ENCODE data around the gene GAS7.
"Not testable (repeated sequence)": the region's sequence is repeated elsewhere in the genome, so short reads cannot be mapped to it uniquely, and the experiment has no call there.

GAS7 gene

DNA sequence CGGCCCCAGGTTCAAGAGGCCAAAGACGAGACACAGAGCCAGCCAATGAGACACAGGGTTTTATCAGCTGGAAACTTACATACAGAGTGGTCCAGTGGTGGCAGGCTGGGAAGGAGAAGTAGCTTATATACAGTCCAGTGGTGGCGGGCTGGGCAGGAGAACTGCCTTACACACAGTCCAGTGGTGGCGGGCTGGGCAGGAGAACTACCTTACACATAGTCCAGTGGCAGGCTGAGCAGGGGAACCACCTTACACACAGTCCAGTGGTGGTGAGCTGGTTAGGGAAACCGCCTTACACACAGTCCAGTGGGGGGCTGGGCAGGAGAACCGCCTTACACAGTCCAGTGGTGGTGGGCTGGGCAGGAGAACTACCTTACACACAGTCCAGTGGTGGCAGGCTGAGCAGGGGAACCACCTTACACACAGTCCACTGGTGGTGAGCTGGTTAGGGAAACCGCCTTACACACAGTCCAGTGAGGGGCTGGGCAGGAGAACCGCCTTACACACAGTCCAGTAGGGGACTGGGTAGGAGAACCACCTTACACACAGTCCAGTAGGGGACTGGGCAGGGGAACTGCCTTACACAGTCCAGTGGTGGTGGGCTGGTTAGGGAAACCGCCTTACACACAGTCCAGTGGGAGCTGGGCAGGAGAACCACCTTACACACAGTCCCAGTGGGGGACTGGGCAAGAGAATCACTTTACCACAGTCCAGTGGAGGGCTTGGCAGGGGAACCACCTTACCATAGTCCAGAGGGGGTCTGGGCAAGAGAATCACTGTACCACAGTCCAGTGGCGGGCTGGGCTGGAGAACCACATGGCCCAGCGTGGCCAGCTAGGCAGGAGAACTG is 90.9 kb downstream of the GAS7 start:
- DNase-seq (ENCODE audit: low read depth), result no peak

DNA sequence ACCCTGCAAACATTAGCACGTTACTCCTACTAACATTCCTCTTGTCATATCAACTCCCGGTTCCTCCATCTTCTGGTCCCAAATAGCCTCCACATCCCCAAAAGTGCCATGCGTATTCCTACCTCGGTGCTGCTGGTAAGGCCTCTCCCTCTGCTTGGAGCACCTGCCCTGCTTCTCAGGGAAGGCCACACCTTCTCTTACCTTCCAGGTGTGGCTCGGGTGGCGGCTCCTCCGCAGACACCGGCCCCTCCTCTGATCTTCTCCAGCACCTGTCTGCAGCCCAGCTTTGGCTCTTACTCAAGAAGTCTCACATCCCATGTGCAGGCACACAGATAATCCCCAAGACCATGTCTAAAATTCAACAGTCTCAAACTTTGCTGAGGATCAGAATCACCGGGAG is 92.3 kb downstream of the GAS7 start:
- no peak for DNase-seq (ENCODE audit: low read depth)

DNA sequence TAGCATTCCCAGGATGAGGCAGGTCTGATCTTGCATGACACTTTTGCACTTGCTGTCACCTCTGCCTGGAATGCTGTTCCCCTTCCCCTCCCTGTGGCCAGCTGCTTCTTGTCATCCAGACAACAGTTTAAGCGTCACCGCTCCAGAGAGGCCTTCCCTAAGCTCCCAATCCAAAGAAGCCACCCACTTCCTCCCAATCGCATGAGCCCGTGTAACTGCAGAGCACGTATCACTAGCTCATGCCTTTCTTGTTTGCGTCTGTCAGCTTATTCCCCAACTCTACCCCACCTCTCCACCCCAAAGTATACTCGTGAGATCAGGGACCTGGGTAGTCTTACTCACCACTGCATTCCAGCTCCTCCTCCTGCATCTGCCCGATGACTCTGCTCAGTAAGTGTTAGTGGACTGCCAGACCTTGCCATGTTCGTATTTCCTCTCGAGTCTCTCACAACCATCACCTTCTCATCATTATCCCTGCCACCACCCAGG is 92.8 kb downstream of the GAS7 start:
- DNase-seq (ENCODE audit: low read depth), result no peak

DNA sequence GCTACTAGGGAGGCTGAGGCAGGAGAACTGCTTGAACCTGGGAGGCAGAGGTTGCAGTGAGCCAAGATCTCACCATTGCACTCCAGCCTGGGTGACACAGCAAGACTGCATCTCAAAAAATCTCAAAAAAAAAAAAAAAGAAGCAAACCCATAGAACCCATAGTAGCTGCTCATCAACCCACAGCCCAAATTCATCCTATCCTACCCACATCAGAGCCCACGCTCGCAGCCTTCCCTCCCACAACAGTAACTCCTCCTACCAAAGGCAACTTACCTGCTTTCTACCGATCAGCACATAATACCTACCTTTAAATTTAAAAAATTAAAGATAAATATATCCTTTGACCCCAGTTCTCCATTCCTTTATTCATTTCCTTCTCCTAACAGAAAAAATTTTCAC is 94.7 kb downstream of the GAS7 start:
- no peak for DNase-seq (ENCODE audit: low read depth)

DNA sequence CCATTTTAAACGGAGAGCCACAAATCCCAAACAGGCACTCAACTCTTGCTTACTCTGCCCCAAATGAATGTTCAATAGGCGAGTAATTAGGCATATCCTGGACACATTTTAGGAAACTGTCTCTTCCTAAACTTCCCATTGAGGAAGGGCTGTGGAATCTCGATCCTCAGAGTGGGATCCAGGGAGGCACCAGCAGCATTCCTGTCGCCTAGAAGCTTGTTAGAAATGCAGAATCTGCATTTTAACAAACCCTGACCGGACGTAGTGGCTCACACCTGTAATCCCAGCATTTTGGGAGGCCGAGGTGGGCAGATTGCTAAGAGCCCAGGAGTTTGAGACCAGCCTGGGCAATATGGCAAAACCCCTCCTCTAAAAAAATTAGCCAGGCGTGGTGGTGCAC is 95.6 kb downstream of the GAS7 start:
- DNase-seq (ENCODE audit: low read depth), result no peak

DNA sequence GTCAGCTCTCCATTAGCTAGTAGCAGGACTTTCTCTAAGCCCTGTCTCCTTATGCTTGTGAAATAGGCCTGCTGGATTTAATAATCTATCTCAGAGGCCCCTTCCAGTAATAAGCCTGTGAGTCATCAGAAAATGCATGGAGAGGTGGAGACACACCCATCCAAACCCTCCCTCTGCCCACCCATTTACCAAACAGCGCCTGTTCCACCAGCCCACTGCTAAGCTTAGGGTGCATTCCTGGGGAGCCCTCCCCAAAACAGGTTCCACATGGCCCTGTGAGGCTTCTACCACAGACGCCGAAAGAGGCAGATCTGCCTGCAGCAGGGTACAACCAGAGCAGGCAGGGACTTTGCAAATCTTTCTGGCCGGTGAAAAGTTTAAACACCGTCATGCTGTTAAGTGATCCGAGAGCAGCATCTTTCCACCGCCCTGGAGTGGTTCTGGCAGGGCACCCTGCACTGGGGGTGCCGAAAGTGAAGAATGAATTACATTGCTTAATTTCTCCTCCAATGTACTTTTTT is 99.3 kb downstream of the GAS7 start:
- peak; percentile 91 for DNase-seq (ENCODE audit: low read depth)

DNA sequence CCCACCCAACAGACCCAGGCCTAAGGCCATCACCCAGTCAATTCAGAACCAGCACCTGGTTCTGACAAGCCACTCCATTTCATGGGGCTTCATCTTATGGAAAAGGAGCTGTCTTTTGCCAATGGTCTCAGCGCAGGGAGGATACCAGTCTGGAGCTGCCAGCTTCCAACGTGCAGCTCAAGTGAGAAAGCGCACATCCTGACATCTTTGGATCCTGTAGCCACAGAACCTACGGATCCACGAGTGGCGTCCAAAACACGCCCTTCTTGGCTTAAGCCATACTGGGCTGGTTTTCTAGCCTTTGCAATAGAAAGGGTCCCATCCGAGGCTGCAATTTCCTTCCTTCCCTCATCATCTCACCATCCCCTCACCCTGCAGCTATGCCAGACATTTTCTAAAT is 101.8 kb downstream of the GAS7 start:
- no peak for DNase-seq (ENCODE audit: low read depth)

DNA sequence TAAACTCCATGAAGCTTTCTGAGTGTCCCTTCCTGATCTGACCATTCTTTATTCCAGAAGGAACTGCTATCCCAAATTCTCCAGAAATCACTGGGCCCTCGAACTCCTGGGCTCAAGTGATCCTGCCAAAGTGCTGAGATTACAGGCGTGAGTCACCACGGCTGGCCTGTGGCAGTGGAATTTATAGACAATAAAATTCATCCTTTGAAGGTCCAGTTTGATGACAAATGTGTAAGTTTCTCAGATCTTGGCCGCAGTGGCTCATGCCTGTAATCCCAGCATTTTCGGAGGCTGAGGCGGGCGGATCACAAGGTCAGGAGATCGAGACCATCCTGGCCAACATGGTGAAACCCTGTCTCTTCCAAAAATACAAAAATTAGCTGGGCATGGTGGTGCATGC is 103.1 kb downstream of the GAS7 start:
- DNase-seq (ENCODE audit: low read depth), result not testable (repeated sequence)

DNA sequence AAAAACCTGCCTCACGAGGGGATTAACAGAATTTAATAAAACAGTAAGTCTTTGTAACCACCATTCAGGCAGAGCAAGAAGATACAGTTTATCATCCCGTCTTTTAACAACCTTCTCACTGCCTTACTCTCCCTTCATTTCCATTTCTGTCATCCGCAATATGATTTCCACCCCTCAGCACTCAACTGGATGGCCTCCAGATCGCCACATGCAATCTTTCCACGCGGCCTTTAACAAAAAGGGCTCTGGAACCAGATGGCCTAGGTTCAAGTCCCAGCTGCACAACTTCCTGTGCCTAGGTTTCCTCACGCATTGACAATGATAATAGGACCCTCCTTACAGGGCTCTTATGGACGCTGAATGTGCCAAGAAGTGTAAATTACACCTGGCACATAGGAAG is 103.6 kb downstream of the GAS7 start:
- DNase-seq (ENCODE audit: low read depth), result no peak

DNA sequence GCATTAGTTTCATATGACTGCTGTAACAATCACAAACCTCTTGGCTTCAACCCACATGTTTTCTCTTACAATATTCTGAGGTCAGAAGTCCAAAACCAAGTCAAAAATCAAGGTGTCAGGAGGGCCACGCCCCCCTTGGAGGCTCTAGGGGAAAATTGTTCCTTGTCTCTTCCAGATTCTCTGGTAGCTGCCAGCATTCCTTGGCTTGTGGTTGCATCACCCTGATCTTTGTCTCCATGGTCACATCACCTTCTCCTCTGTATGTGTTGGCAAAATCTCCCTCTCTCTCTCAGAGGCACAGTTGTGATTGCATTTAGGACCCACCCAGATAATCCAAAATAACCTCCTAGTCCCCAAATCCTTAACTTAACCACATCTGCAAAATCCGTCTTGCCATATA is 105.8 kb downstream of the GAS7 start:
- DNase-seq (ENCODE audit: low read depth), result no peak

DNA sequence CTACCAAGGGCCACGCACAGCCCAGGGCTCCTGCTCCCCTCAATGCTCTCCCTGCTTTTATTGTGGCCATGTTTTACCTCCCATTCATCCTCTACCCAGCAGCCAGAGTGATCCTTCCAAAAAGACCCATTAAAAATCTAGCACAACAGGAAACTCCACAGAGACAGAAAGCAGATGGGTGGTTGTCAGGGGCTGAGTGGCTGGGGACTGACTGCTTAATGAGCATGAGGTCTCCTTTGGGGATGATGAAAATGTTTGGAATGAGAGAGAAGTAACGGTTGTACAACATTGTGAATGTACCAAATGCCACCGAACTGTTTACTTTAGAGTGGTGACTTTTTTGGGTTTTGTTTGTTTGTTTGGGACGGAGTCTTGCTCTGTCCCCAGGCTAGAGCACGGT is 107.4 kb downstream of the GAS7 start:
- DNase-seq (ENCODE audit: low read depth), result no peak

DNA sequence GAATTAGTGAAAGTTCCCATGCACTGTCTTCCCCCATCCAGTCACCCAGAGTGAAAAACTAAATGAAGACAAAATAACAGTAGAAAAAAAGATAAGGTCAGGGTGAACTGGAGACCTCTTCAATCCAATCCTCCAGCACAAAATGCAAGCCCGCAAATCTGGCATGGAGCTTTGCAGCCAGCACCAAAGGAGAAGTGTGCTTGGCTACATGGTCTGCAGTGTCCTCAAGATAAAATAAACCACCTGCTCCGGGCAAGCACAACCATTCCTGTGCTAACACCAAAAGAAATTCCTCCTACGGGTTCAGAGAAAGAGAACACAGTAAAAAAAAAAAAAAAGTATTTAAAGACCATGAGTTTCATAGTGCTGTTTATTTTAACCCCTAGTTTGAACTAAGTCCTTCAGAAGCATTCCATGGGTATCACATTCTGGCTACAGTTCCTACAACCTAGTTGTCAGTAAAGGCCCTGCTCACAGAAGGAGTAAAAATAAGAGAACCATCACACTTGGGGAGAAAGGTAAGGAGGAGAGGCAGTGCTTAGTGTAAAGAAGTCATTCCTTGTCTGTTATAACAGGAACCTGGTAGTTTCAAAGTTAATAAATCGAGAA is 109.1 kb downstream of the GAS7 start:
- no peak for DNase-seq (ENCODE audit: low read depth)

DNA sequence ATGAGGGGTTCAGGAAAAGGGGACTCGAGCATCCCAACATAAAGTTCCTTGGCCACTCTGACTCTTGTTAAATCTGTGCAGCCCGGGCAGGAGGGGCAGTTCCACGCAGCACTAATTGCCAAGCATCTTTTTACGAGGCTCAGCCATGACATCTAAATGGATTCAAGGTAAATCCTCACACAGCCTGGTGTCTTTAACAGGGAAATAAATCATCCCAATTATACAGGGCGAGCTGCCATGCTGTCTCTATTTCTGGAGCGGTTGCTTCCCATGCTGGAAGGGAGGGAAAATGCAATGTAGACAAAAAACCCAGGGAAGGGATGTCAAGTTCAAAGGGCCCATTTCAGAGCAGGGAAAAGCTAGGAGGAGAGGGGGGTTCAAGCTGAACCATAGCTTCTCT is 110.0 kb downstream of the GAS7 start:
- DNase-seq (ENCODE audit: low read depth), result no peak

DNA sequence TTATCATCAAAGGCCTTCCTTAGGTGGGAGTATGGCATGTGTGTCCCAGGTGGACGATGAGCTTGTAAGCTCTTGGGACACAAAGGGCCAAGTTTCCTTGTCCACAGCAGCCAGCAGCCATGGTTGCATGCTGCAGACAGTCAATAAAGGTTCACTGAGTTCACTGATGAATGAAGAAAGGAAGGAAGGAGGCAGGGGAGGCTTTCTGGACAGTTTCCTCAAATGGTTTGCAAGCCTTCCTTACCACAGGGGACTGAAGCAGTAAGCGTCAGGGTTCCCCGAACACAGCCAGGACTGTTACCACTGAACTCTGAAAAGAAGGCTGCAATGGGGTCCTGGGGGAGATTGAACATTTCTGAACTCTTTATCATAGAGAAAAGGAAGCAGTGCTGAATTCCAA is 111.1 kb downstream of the GAS7 start:
- no peak for DNase-seq (ENCODE audit: low read depth)

DNA sequence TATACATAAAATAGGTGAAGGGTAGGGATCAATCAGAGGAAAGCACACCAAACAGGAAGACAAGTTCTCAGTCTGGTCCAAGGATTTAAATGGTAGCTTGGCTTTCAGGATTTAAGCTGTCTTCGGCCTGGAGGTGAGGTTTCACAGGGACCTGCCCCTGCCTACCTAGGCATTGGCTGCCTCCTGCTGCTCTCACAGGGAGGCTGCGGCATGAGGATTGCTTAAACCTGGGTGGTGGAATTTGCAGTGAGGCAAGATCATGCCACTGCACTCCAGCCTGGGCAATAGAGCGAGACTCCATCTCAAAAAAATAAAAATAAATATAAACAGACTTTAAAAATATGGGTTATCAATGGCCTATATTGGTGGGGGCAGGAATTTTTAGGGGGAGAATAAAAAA is 114.5 kb downstream of the GAS7 start:
- no peak for DNase-seq (ENCODE audit: low read depth)

DNA sequence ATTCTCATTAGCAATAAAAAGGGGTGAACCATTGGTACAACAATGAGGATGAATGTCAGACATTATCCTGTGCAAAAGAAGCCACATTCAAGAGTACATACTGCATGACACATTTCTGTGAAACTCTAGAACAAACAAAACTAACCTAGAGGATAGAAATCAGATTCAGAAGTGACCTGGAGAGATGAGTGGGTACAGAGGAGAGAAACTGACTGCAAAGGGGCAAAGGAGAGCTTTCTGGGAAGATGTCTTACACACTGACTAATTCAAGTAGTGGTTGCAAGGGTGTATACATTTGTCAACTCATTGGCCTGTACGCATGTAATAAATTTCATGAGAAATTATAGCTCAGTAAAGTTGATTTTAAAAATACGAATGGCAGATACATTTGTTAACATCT is 115.6 kb downstream of the GAS7 start:
- no peak for DNase-seq (ENCODE audit: low read depth)

DNA sequence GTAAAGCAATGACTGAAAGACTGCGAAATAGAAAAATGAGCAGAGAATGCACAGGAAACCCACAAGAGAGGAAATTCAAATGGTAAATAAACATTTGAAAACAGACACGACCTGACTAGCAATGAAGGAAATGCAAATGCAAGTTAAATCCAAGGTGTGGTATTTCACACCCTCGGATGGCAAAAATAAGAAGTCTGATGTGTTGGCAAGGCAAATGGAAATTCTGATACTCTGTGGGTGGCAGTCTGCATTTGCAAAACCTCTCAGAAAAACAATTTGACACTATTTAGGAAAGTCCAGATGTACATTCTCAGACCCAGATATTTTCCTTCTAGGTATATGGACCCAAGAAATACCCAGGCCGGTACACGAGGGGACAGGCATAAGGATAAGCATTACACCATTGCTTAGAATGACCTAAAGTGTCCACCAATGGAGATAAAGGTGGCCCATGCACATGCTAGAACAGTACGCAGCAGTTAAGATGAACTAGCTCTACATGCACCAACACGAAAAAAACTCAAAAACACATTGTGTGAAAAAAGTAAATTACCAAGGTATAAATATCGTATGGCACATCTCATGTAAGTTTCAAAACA is 116.7 kb downstream of the GAS7 start:
- DNase-seq (ENCODE audit: low read depth), result no peak

DNA sequence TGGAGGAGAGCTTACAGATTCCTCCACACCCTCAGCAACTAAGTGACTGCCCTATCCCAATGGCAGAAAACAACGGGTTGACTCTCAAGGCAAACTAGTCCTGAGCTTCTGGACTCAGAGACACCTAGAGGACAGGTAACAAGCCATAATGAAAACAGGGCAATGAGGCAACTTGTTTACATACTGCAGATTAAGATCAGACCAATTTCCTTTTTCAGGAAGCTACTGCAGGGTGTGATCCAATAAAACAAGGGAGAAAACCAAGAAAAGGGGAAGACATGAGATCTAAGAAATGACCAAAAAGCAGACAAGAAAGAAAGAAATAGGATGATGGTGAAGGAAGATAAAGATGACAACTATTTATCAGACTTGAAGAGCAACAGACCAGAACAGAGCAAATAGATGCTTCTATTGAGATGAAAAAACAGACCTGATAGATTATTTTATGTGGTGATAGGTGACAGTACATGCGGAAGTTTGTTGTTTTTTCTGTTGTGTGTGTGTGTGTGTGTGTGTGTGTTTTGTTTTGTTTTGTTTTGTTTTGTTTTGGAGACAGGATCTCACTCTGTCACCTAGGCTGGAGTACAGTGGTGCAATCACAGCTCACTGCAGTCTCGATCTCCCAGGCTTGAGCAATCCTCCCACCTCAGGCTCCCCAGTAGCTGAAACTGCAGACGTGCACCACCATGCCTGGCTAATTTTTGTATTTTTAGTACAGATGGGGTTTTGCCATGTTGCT is 120.7 kb downstream of the GAS7 start:
- DNase-seq (ENCODE audit: low read depth), result no peak

DNA sequence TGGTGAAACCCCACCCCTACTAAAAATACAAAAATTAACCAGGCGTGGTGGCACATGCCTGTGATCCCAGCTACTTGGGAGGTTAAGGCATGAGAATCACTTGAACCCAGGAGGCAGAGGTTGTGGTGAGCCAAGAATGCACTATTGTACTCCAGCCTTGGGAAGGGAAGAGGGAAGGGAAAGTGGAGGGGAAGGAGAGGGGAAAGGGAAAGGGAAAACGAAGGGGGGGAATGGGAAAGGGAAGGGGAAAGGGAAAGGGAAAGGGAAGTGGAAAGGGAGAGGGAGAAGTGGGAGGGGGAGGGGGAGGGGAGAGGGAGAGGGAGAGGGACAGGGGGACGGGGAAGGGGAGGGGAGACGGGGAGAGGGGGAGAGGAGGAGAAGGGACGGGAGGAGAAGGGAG is 122.5 kb downstream of the GAS7 start:
- DNase-seq (ENCODE audit: low read depth), result no peak

DNA sequence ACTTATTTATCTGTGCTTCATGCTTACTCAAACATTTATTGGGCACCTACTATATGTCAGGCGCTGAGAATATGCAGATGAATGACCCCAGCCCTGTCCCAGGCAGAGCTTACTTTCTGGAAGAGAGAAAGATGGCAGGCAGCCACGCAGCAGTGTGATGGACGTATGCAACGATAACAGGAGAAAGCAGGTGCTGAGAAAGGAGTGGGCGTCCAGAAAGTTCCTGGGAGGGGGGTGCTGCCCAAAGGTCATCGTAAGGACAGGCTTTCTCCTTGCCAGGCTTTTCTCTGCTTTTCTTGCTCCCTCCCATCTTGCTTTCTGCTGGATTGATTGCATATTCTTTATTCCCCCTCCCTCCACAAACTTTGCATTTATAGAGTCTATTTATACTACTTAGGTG is 124.5 kb downstream of the GAS7 start:
- no peak for DNase-seq (ENCODE audit: low read depth)

DNA sequence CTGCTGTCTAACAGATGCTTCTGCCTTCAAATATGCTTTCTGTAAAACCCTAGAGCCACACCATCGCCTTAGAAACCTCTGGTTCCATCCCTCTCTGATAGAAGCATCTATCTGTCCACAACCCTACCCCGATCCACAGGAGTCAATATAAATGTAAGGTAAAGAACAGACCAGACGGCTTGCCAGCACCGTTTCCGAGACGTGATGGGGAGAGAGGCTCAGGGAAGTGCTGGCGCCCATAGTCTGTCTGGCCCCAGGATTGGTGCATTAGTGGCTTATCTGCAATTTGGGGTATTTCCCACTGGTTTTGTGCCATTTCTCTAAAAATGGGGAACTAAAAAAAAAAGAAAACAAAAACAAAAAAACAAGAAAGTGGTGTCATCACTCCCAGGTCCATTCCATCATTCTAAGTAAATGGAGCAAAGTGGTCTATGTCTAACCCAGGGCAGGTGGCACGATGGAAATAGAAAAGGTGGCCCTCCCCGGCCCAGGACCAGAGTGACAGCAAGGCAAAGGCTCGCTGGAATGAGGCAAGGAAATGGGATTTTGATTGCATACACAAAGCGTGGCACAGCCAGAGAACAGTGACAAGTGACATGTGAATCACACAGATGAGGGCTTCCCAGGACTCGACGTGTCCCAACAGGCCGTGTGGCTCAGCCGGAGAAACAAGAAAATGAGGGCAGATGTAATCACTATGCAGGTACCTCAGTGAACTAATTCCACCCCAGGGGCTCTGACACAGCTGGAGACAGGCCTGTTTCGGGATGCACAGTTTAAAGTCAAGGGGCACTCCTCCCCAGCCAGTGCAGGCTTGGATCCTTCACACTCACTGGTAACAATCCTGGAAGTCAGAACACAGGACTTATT is 125.6 kb downstream of the GAS7 start:
- no peak for DNase-seq (ENCODE audit: low read depth)
